ENCODE results near the gene LCN12.
A peak's percentile ranks its signal among the peaks of the same experiment; 100 is the strongest.

LCN12 gene

GRCh38 chr9:136985853-136986252, 33.8 kb downstream of the LCN12 start:
- Histone ChIP-seq H3K27ac (no peak overlapping the region), H3K27me3 (ENCODE audit: insufficient read depth, low read depth, severe bottlenecking) (no peaks in the 10 kb centered on the region), H3K4me3 (ENCODE audit: low read depth, low read length) (no peak overlapping the region), H3K9me3 (ENCODE audit: severe bottlenecking) (peaks cover 4% of the 10 kb centered on the region), H3K36me3 (no peaks in the 10 kb centered on the region)
- no peak for DNase-seq
- no peak for TF ChIP-seq CTCF (IDR thresholded peaks at IDR 0.05; ENCODE audit: low read depth, low read length)

- Histone ChIP-seq H3K27ac (no peak overlapping the region), H3K36me3 (peaks cover 8% of the 10 kb centered on the region), H3K27me3 (ENCODE audit: insufficient read depth, low read depth, severe bottlenecking) (no peaks in the 10 kb centered on the region), H3K9me3 (ENCODE audit: severe bottlenecking) (peaks cover 4% of the 10 kb centered on the region), H3K4me3 (ENCODE audit: low read depth, low read length) (no peak overlapping the region)
- TF ChIP-seq CTCF (IDR thresholded peaks at IDR 0.05; ENCODE audit: low read depth, low read length): no peak
- DNase-seq: no peak
These were observed 36.8 kb downstream of the LCN12 start for GRCh38 chr9:136988872-136989271.

GRCh38 chr9:136990242-136990911, 38.3 kb downstream of the LCN12 start:
- Histone ChIP-seq H3K4me3 (ENCODE audit: low read depth, low read length) (no peak overlapping the region), H3K27ac (no peak overlapping the region), H3K9me3 (ENCODE audit: severe bottlenecking) (peaks cover 4% of the 10 kb centered on the region), H3K27me3 (ENCODE audit: insufficient read depth, low read depth, severe bottlenecking) (no peaks in the 10 kb centered on the region), H3K36me3 (peaks cover 20% of the 10 kb centered on the region)
- no peak for TF ChIP-seq CTCF (IDR thresholded peaks at IDR 0.05; ENCODE audit: low read depth, low read length)
- DNase-seq: no peak

GRCh38 chr9:136991993-136992818, 40.1 kb downstream of the LCN12 start, which contains the start of gene PAXX:
TSS of gene PAXX (plus strand) at chr9:136992422. CDS start at chr9:136992444, 22 bp downstream.
- no peak for TF ChIP-seq CTCF (IDR thresholded peaks at IDR 0.05; ENCODE audit: low read depth, low read length)
- peaks cover 4% of the 10 kb centered on the region for H3K9me3 ChIP-seq (ENCODE audit: severe bottlenecking)
- peak within 1 kb of the TSS; percentile 90 for H3K27ac ChIP-seq

GRCh38 chr9:136992819-136993369, 40.8 kb downstream of the LCN12 start:
- Histone ChIP-seq H3K27ac (peak overlapping the region; percentile 90), H3K36me3 (peaks cover 20% of the 10 kb centered on the region), H3K9me3 (ENCODE audit: severe bottlenecking) (peaks cover 4% of the 10 kb centered on the region), H3K27me3 (ENCODE audit: insufficient read depth, low read depth, severe bottlenecking) (no peaks in the 10 kb centered on the region), H3K4me3 (ENCODE audit: low read depth, low read length) (peak overlapping the region; percentile 67)
- DNase-seq: no peak
- no peak for TF ChIP-seq CTCF (IDR thresholded peaks at IDR 0.05; ENCODE audit: low read depth, low read length)

More at GRCh38 chr9:136991993-136992818, 40.1 kb downstream of the LCN12 start, which contains the start of gene PAXX:
- no peaks in the 10 kb centered on the region for H3K27me3 ChIP-seq (ENCODE audit: insufficient read depth, low read depth, severe bottlenecking)
- peak within 1 kb of the TSS; percentile 67 for H3K4me3 ChIP-seq (ENCODE audit: low read depth, low read length)
- DNase-seq: peak; percentile 91
- peaks cover 20% of the 10 kb centered on the region for H3K36me3 ChIP-seq

Data from WERI-Rb-1 (cell line).